ENCODE data around the gene ARIH2. TPM values are rescaled to one million over a fixed set of nuclear protein-coding genes. Genes with fewer than 3 reads are reported as not detected.

ARIH2 gene
- total RNA-seq, 1 experiment from 2014 or later: 77.0 TPM

GRCh38 chr3:48938689-48939088, 20.0 kb downstream of the ARIH2 start:
- no peak for TF ChIP-seq SIN3A (IDR thresholded peaks at IDR 0.05; ENCODE audit: borderline replicate concordance, insufficient read depth, low read depth, low read length)
- no peak for TF ChIP-seq REST (IDR thresholded peaks at IDR 0.05; ENCODE audit: insufficient read depth in 1 of 2, low read depth in 2 of 2, low read length in 1 of 2)
- no peak for TF ChIP-seq POLR2AphosphoS5 (IDR thresholded peaks at IDR 0.05; ENCODE audit: low read depth, low read length)
- TF ChIP-seq TCF7L2 (IDR thresholded peaks at IDR 0.05; ENCODE audit: low read depth, low read length): no peak
- no peak for TF ChIP-seq CTCF (IDR thresholded peaks at IDR 0.05)
- BruUV-seq (replicated peaks): no TSS peak
- ATAC-seq: no peak
- Histone ChIP-seq H3K27ac (ENCODE audit: low read length) (no peak overlapping the region), H3K27me3 (ENCODE audit: control insufficient read depth, insufficient read depth, low read length) (no peaks in the 10 kb centered on the region), H3K4me3 (ENCODE audit: low read depth in 2 of 2, low read length in 2 of 2) (no peak overlapping the region), H3K4me1 (ENCODE audit: control insufficient read depth, insufficient read depth, low read length) (no peaks in the 10 kb centered on the region; the same call in 1 of the 2 replicates), H3K36me3 (ENCODE audit: control insufficient read depth, insufficient read depth, low read length) (no peaks in the 10 kb centered on the region; the same call in 1 of the 2 replicates), H3K9me3 (ENCODE audit: control insufficient read depth, insufficient read depth, low read depth, low read length) (no peaks in the 10 kb centered on the region)
- intact Hi-C loops (cut with micrococcal nuclease; ENCODE audit: unreplicated experiment): no loop called here
- no peak for DNase-seq (ENCODE audit: low read depth, low spot score)
- CTCF ChIA-PET: no interaction called here
- in situ Hi-C loops (cut with HindIII; ENCODE audit: low pct_unique_long_range_greater_than_20kb, low sequenced_read_pairs): no loop called here
- POLR2A ChIA-PET: interaction anchor here (0.6 kb wide), 1 partner anchor 10 kb away, joined by 3 read pairs; no protein-coding TSS in a partner anchor

GRCh38 chr3:48945432-48945831, 26.8 kb downstream of the ARIH2 start:
- ChIA-PET CTCF (no interaction called here), POLR2A (no interaction called here)
- Histone ChIP-seq H3K27me3 (ENCODE audit: control insufficient read depth, insufficient read depth, low read length) (no peaks in the 10 kb centered on the region), H3K4me1 (ENCODE audit: control insufficient read depth, insufficient read depth, low read length) (no peaks in the 10 kb centered on the region; the same call in 1 of the 2 replicates), H3K27ac (ENCODE audit: low read length) (no peak overlapping the region), H3K36me3 (ENCODE audit: control insufficient read depth, insufficient read depth, low read length) (no peaks in the 10 kb centered on the region), H3K9me3 (ENCODE audit: control insufficient read depth, insufficient read depth, low read depth, low read length) (no peaks in the 10 kb centered on the region), H3K4me3 (ENCODE audit: low read depth in 2 of 2, low read length in 2 of 2) (no peak overlapping the region)
- no TSS peak for BruUV-seq (replicated peaks)
- ATAC-seq (no peak), DNase-seq (ENCODE audit: low read depth, low spot score) (no peak)
- intact Hi-C loops (cut with micrococcal nuclease; ENCODE audit: unreplicated experiment) (no loop called here), in situ Hi-C loops (cut with HindIII; ENCODE audit: low pct_unique_long_range_greater_than_20kb, low sequenced_read_pairs) (no loop called here)
- TF ChIP-seq REST (IDR thresholded peaks at IDR 0.05; ENCODE audit: insufficient read depth in 1 of 2, low read depth in 2 of 2, low read length in 1 of 2): no peak
- no peak for TF ChIP-seq TCF7L2 (IDR thresholded peaks at IDR 0.05; ENCODE audit: low read depth, low read length)
- TF ChIP-seq SIN3A (IDR thresholded peaks at IDR 0.05; ENCODE audit: borderline replicate concordance, insufficient read depth, low read depth, low read length): no peak
- TF ChIP-seq CTCF (IDR thresholded peaks at IDR 0.05): no peak
- no peak for TF ChIP-seq POLR2AphosphoS5 (IDR thresholded peaks at IDR 0.05; ENCODE audit: low read depth, low read length)
